Gastrocnemius medialis (tissue), 4 donors: ENCODE measurements around the gene C3AR1. TPM values are rescaled to one million over a fixed set of nuclear protein-coding genes. Genes with fewer than 3 reads are reported as not detected.
A peak's percentile ranks its signal among the peaks of the same experiment; 100 is the strongest.

ENCODE experiments used
- ATAC-seq, 2 donors: fragments of 150-250 bp; one replicate each; pipeline ENCODE4 v1.9.1; 2016
- DNase-seq, 2 donors: peaks; one replicate each; pipeline ENCODE4 v3.0.0-alpha.2; 2019
- H3K27ac ChIP-seq, 4 donors: fragments of 200-600 bp; sonication (generic); 1 replicate in 1 of 4; 2 replicates in 3 of 4; pipeline ENCODE4 v1.5.1; 2016 to 2018; ENCODE audit warnings: mild to moderate bottlenecking in 2 of 4, moderate library complexity in 1 of 4
- H3K27me3 ChIP-seq, 3 donors: fragments of 200-600 bp; sonication (generic) in 2 of 3; 1 replicate in 1 of 3; 2 replicates in 2 of 3; pipeline versions ENCODE4 v1.5.1 to v1.6.0; 2016 to 2019; ENCODE audit warnings: mild to moderate bottlenecking in 1 of 3, moderate library complexity in 1 of 3
- H3K36me3 ChIP-seq, 2 donors: fragments of 200-600 bp; sonication (generic) in 1 of 2; one replicate each; pipeline ENCODE4 v1.5.1; 2017 to 2018
- H3K4me1 ChIP-seq, 2 donors: fragments of 200-600 bp; sonication (generic) in 1 of 2; one replicate each; pipeline ENCODE4 v1.5.1; 2016 to 2017; ENCODE audit warnings: mild to moderate bottlenecking in 2 of 2
- H3K4me3 ChIP-seq, 4 donors: fragments of 200-600 bp; sonication (generic) in 3 of 4; 1 replicate in 1 of 4; 2 replicates in 3 of 4; pipeline ENCODE4 v1.5.1; 2016 to 2019; ENCODE audit warnings: mild to moderate bottlenecking in 2 of 4
- H3K9me3 ChIP-seq, 3 donors: fragments of 200-600 bp; sonication (generic) in 2 of 3; 1 replicate in 1 of 3; 2 replicates in 2 of 3; pipeline ENCODE4 v1.5.1; 2016 to 2019
- POLR2A ChIP-seq, 2 donors: fragments of 450-650 bp; IDR thresholded peaks; one replicate each; pipeline ENCODE4 v1.6.1; 2017; ENCODE audit warnings: antibody characterized with exemption in 2 of 2, mild to moderate bottlenecking in 2 of 2, moderate library complexity in 2 of 2
- in situ Hi-C, 4 donors: fragments of 200-750 bp; cut with MboI; loops; one replicate each; pipeline versions ENCODE4 v1.15.0 to v1.8.0; 2017; ENCODE audit warnings: low sequenced_read_pairs in 4 of 4
- intact Hi-C: fragments of 100-400 bp; cut with DNase I; formaldehyde crosslinking; loops from one replicate; pipeline ENCODE4 v1.15.1; 2023; ENCODE audit warnings: low total_unique reads
- total RNA-seq, 4 donors: library from RNA; depleted of rRNA; stranded (reverse); fragments of >200 nt; gene quantifications; one replicate each; pipeline versions ENCODE4 v1.1.0 to v1.2.3, GENCODE V29; 2016
- TF ChIP-seq, protein P1 (sequence below), 5 experiments: fragments of 450-650 bp in 3 of 5; fragments of 200-600 bp in 2 of 5; sonication (generic) in 2 of 5; IDR thresholded peaks in 4 of 5; conservative IDR thresholded peaks in 1 of 5; 1 replicate in 4 of 5; 2 replicates in 1 of 5; pipeline ENCODE4 v1.5.1; 2016 to 2019; ENCODE audit warnings: antibody characterized with exemption in 5 of 5, mild to moderate bottlenecking in 3 of 5, moderate library complexity in 3 of 5

C3AR1 gene
- total RNA-seq, 4 donors from 2014 or later: 0.95 to 4.7 (median 2.4) TPM

DNA sequence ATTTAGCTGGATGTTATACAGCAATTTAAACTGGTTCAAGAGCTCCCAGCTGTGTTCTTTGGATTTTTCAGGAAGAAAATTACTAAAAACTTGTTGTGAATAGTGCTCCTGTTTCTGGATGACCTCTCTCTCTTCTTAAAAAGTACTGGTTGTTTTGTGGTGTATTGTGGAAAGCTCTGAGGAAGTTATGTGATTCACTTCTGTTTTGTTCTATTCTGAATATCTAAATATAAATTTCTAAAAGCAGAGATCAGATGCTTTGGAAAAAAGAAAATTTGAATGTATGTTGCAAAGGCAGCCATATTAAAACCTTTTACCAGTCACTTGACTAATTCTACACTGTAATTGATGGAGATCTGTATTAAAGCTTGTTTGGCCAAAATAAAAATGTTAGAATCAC is 3.4 kb upstream of the C3AR1 start:
- H3K9me3 ChIP-seq: no peaks in the 10 kb centered on the region
- intact Hi-C loops (no loop called here), in situ Hi-C loops (loop anchor here in 1 of 4 donors (25.0 kb wide), 1 partner anchor 868 kb away; the partner anchor contains the start of gene M6PR)
- TF ChIP-seq, protein P1, sequence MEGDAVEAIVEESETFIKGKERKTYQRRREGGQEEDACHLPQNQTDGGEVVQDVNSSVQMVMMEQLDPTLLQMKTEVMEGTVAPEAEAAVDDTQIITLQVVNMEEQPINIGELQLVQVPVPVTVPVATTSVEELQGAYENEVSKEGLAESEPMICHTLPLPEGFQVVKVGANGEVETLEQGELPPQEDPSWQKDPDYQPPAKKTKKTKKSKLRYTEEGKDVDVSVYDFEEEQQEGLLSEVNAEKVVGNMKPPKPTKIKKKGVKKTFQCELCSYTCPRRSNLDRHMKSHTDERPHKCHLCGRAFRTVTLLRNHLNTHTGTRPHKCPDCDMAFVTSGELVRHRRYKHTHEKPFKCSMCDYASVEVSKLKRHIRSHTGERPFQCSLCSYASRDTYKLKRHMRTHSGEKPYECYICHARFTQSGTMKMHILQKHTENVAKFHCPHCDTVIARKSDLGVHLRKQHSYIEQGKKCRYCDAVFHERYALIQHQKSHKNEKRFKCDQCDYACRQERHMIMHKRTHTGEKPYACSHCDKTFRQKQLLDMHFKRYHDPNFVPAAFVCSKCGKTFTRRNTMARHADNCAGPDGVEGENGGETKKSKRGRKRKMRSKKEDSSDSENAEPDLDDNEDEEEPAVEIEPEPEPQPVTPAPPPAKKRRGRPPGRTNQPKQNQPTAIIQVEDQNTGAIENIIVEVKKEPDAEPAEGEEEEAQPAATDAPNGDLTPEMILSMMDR (IDR thresholded peaks at IDR 0.05 in 4 of 5, conservative IDR thresholded peaks at IDR 0.05 in 1 of 5): no peak
- no peak for TF ChIP-seq POLR2A (IDR thresholded peaks at IDR 0.05)
- H3K27ac ChIP-seq: no peak overlapping the region
- DNase-seq: no peak
- no peaks in the 10 kb centered on the region for H3K4me1 ChIP-seq
- H3K36me3 ChIP-seq: no peaks in the 10 kb centered on the region
- H3K4me3 ChIP-seq: no peak overlapping the region
- no peaks in the 10 kb centered on the region for H3K27me3 ChIP-seq
- no peak for ATAC-seq

DNA sequence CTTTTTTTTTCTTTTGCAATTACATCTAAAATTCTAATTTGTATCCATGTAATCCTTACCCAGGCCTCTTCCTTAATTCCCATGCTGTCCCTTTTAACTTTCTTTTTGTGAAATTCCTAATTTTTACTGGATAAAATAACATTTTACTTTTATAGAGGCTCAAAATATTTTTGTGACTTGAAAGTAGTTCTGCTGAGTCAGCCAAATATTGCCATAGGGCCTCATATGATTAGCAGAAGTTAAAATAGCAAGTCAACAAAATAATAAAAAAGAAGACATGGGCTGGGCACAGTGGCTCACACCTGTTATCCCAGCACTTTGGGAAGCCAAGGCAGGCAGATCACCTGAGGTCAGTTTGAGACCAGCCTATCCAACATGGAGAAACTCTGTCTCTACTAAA is 2.0 kb downstream of the C3AR1 start:
- no peak for DNase-seq
- no peak for ATAC-seq
- in situ Hi-C loops: loop anchor here in 1 of 4 donors (25.0 kb wide), 1 partner anchor 873 kb away; the partner anchor contains the start of gene M6PR
- TF ChIP-seq POLR2A (IDR thresholded peaks at IDR 0.05): no peak
- TF ChIP-seq, protein P1 (IDR thresholded peaks at IDR 0.05 in 4 of 5, conservative IDR thresholded peaks at IDR 0.05 in 1 of 5): no peak
- intact Hi-C loops: no loop called here
- Histone ChIP-seq H3K36me3 (no peaks in the 10 kb centered on the region), H3K27me3 (no peaks in the 10 kb centered on the region), H3K4me1 (no peaks in the 10 kb centered on the region), H3K27ac (no peak overlapping the region), H3K4me3 (no peak overlapping the region), H3K9me3 (no peaks in the 10 kb centered on the region)

DNA sequence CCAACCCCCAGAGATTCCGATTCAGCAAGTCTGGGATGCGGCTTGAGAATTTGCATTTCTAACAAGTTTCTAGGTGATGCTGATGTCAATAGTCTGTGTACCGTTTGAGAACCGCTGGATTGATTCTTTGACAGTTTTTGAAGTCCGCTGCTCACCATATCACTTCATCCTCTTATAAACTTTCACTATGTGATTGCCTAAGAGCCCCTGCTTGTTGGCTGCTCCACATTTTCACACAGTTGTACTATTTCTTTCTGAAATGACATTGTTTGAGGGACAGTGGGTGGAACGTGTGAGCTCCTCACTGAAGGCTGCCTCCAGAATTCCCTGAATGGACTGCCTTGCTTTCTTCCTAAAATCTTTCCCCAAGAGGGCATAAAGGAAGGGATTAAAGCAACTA is 7.7 kb downstream of the C3AR1 start:
- Histone ChIP-seq H3K27me3 (no peaks in the 10 kb centered on the region), H3K27ac (no peak overlapping the region), H3K36me3 (peaks cover 0 to 18% of the 10 kb centered on the region in 2 donors), H3K4me3 (no peak overlapping the region), H3K4me1 (no peaks in the 10 kb centered on the region), H3K9me3 (no peaks in the 10 kb centered on the region)
- TF ChIP-seq POLR2A (IDR thresholded peaks at IDR 0.05): no peak
- TF ChIP-seq, protein P1 (IDR thresholded peaks at IDR 0.05 in 4 of 5, conservative IDR thresholded peaks at IDR 0.05 in 1 of 5): no peak
- intact Hi-C loops: no loop called here
- in situ Hi-C loops: loop anchor here in 1 of 4 donors (25.0 kb wide), 1 partner anchor 879 kb away; the partner anchor contains the start of gene M6PR
- DNase-seq (no peak), ATAC-seq (no peak)

DNA sequence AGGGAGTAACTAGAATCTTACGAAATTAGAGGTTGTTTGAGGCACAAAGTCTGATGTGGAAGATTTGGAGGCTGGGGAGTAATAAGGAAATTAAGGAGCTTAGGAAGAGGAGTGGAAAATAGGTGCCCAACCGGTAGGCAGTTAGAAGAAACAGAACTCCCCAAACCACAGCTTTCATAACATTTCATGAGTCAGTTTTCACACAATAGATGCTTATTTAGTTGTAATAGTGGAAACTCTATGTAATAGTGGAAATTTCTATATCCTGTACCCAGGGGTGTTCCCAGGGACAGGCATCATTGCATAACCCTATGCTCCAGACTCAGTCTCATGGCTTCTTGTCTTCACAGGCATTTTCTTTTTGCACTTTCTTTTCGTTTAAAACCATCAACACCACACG is 8.3 kb downstream of the C3AR1 start:
- Histone ChIP-seq H3K36me3 (peaks cover 0 to 24% of the 10 kb centered on the region in 2 donors), H3K27me3 (no peaks in the 10 kb centered on the region), H3K4me1 (no peaks in the 10 kb centered on the region), H3K9me3 (no peaks in the 10 kb centered on the region), H3K4me3 (no peak overlapping the region), H3K27ac (no peak overlapping the region)
- intact Hi-C loops: no loop called here
- TF ChIP-seq, protein P1 (IDR thresholded peaks at IDR 0.05 in 4 of 5, conservative IDR thresholded peaks at IDR 0.05 in 1 of 5): no peak
- in situ Hi-C loops: loop anchor here in 1 of 4 donors (25.0 kb wide), 1 partner anchor 879 kb away; the partner anchor contains the start of gene M6PR
- DNase-seq (no peak), ATAC-seq (peak in 1 of 2 donors; percentile 60)

DNA sequence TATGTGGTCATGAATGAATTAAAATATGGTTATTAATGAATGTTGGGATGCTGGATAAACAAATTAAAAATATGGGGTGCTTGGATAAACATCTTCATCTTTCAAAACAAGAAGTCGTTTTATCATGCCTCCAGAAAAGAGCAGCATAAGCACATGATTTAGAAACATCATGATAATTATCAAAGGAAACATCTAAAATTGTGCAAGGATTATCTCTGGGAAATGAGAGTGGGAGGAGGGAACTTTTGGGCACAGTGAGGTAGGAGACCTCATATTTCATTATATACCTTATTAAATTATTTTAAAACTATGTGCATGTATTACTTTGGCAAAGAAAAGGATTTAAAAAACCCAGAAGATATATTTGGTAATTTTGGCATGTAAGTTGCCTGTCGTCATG is 8.9 kb downstream of the C3AR1 start:
- intact Hi-C loops: no loop called here
- no peak overlapping the region for H3K27ac ChIP-seq
- ATAC-seq (no peak), DNase-seq (no peak)
- TF ChIP-seq, protein P1 (IDR thresholded peaks at IDR 0.05 in 4 of 5, conservative IDR thresholded peaks at IDR 0.05 in 1 of 5): no peak
- TF ChIP-seq POLR2A (IDR thresholded peaks at IDR 0.05): no peak
- H3K27me3 ChIP-seq: no peaks in the 10 kb centered on the region
- H3K4me3 ChIP-seq: no peak overlapping the region
- no peaks in the 10 kb centered on the region for H3K9me3 ChIP-seq
- H3K4me1 ChIP-seq: no peaks in the 10 kb centered on the region
- peaks cover 0 to 30% of the 10 kb centered on the region in 2 donors for H3K36me3 ChIP-seq
- in situ Hi-C loops: loop anchor here in 1 of 4 donors (25.0 kb wide), 1 partner anchor 880 kb away; the partner anchor contains the start of gene M6PR
